Measurements from ENCODE around the gene PAK5. TPM values are rescaled to one million over a fixed set of nuclear protein-coding genes. Genes with fewer than 3 reads are reported as not detected.

The PAK5 gene
- polyA plus RNA-seq, 1 donor (not counting 4 experiments of a cell fraction or from before 2014, with no cell fraction given) = not detected

- TF ChIP-seq EZH2 (IDR thresholded peaks at IDR 0.05; ENCODE audit: low read length) (no peak), CTCF (optimal IDR thresholded peaks at IDR 0.05 in 1 of 3, IDR thresholded peaks at IDR 0.05 in 1 of 3, conservative IDR thresholded peaks at IDR 0.05 in 1 of 3; ENCODE audit: extremely low read depth in 1 of 3, insufficient read depth in 2 of 3, low read length in 3 of 3) (no peak)
- H3K4me1 ChIP-seq (ENCODE audit: control insufficient read depth, extremely low read depth, insufficient read depth, low read length) = no peaks in the 10 kb centered on the region
- H3K9me3 ChIP-seq (ENCODE audit: control insufficient read depth, low read depth, low read length) = no peaks in the 10 kb centered on the region
- no peak for FAIRE-seq
- dilution Hi-C loops (cut with MboI; ENCODE audit: extremely low pct_ligation_motif_present, low sequenced_read_pairs) = no loop called here
- H3K36me3 ChIP-seq (ENCODE audit: control insufficient read depth in 2 of 2, extremely low read depth in 1 of 2, insufficient read depth in 2 of 2, low read length in 2 of 2) = no peaks in the 10 kb centered on the region
- DNase-seq (ENCODE audit: low read depth, low spot score) = no peak
- H3K4me3 ChIP-seq (ENCODE audit: control insufficient read depth in 2 of 3, extremely low read depth in 1 of 3, insufficient read depth in 2 of 3, low read depth in 1 of 3, low read length in 3 of 3) = no peak overlapping the region
- H3K9me1 ChIP-seq (ENCODE audit: control insufficient read depth, extremely low read depth, insufficient read depth, low read length) = no peaks in the 10 kb centered on the region
- H3K9ac ChIP-seq (ENCODE audit: control insufficient read depth, extremely low read depth, insufficient read depth, low read length) = no peak overlapping the region
- H3K27me3 ChIP-seq (ENCODE audit: control insufficient read depth, extremely low read depth, insufficient read depth, low read length) = no peaks in the 10 kb centered on the region
- H4K20me1 ChIP-seq (ENCODE audit: control insufficient read depth, extremely low read depth, insufficient read depth, low read length) = no peaks in the 10 kb centered on the region
- H2AFZ ChIP-seq (ENCODE audit: control insufficient read depth, low read length) = no peak overlapping the region
- H3K27ac ChIP-seq (ENCODE audit: control insufficient read depth, insufficient read depth, low read length) = no peak overlapping the region
- H3K4me2 ChIP-seq (ENCODE audit: control insufficient read depth, extremely low read depth, insufficient read depth, low read depth, low read length) = no peak overlapping the region
- no peaks in the 10 kb centered on the region for H3K79me2 ChIP-seq (ENCODE audit: control insufficient read depth, insufficient read depth, low read length)
Measured at GRCh38 chr20:9613871-9614270, 225.0 kb downstream of the PAK5 start.

- Histone ChIP-seq H3K4me3 (ENCODE audit: control insufficient read depth in 2 of 3, extremely low read depth in 1 of 3, insufficient read depth in 2 of 3, low read depth in 1 of 3, low read length in 3 of 3) (no peak overlapping the region), H3K9me1 (ENCODE audit: control insufficient read depth, extremely low read depth, insufficient read depth, low read length) (no peaks in the 10 kb centered on the region), H3K79me2 (ENCODE audit: control insufficient read depth, insufficient read depth, low read length) (no peaks in the 10 kb centered on the region), H3K36me3 (ENCODE audit: control insufficient read depth in 2 of 2, extremely low read depth in 1 of 2, insufficient read depth in 2 of 2, low read length in 2 of 2) (no peaks in the 10 kb centered on the region), H3K4me2 (ENCODE audit: control insufficient read depth, extremely low read depth, insufficient read depth, low read depth, low read length) (no peak overlapping the region), H3K9me3 (ENCODE audit: control insufficient read depth, low read depth, low read length) (no peaks in the 10 kb centered on the region), H3K4me1 (ENCODE audit: control insufficient read depth, extremely low read depth, insufficient read depth, low read length) (no peaks in the 10 kb centered on the region), H4K20me1 (ENCODE audit: control insufficient read depth, extremely low read depth, insufficient read depth, low read length) (no peaks in the 10 kb centered on the region), H2AFZ (ENCODE audit: control insufficient read depth, low read length) (no peak overlapping the region), H3K27me3 (ENCODE audit: control insufficient read depth, extremely low read depth, insufficient read depth, low read length) (no peaks in the 10 kb centered on the region), H3K9ac (ENCODE audit: control insufficient read depth, extremely low read depth, insufficient read depth, low read length) (no peak overlapping the region), H3K27ac (ENCODE audit: control insufficient read depth, insufficient read depth, low read length) (no peak overlapping the region)
- DNase-seq (ENCODE audit: low read depth, low spot score) = no peak
- no peak for FAIRE-seq
- dilution Hi-C loops (cut with MboI; ENCODE audit: extremely low pct_ligation_motif_present, low sequenced_read_pairs) = no loop called here
- TF ChIP-seq EZH2 (IDR thresholded peaks at IDR 0.05; ENCODE audit: low read length) = no peak
- TF ChIP-seq CTCF (optimal IDR thresholded peaks at IDR 0.05 in 1 of 3, IDR thresholded peaks at IDR 0.05 in 1 of 3, conservative IDR thresholded peaks at IDR 0.05 in 1 of 3; ENCODE audit: extremely low read depth in 1 of 3, insufficient read depth in 2 of 3, low read length in 3 of 3) = no peak
Measured at GRCh38 chr20:9611921-9612320, 227.0 kb downstream of the PAK5 start.
